ENCODE data around the gene DCTN4. TPM values are rescaled to one million over a fixed set of nuclear protein-coding genes. Genes with fewer than 3 reads are reported as not detected.

DCTN4 gene
- total RNA-seq, 1 donor from 2014 or later: 46.6 TPM

GRCh38 chr5:150779397-150780186 lies 20.8 kb upstream of the DCTN4 start:
- intact Hi-C loops (cut with micrococcal nuclease): loop anchor here (1.0 to 10.0 kb wide), 8 partner anchors 68 to 825 kb away; partner anchors contain the start of genes GM2A, RBM22 and TNIP1

GRCh38 chr5:150778517-150779396 lies 19.9 kb upstream of the DCTN4 start, which contains the start of gene SMIM3:
SMIM3 (plus strand) TSS chr5:150778757; CDS start chr5:150795441, 16,684 bp downstream.
- intact Hi-C loops (cut with micrococcal nuclease): loop anchor here (1.0 kb wide), 5 partner anchors 20 to 217 kb away; partner anchors contain the start of gene RBM22

DNA sequence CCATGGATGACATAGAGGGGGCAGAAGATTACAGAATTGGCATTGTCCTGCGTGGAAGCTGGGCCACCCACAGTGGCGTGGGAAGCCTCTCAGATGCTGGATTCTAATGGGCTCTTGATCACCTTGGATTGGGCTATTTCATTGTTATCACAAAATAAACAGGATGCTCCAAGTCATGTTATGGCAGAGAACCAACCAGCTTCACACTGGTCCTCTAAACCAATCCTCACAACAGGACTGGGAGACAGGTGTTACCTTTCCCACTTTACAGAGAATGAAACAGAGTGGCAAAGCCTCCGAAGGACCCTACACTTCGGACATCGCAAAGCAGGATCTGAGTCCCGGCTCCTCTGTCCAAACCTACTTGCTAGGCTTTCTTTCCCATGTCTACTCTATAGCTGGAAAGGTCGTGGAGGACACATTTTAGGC lies 19.3 kb upstream of the DCTN4 start:
- intact Hi-C loops (cut with micrococcal nuclease): loop anchor here (1.0 kb wide), 1 partner anchor 20 kb away; no protein-coding TSS in a partner anchor

DNA sequence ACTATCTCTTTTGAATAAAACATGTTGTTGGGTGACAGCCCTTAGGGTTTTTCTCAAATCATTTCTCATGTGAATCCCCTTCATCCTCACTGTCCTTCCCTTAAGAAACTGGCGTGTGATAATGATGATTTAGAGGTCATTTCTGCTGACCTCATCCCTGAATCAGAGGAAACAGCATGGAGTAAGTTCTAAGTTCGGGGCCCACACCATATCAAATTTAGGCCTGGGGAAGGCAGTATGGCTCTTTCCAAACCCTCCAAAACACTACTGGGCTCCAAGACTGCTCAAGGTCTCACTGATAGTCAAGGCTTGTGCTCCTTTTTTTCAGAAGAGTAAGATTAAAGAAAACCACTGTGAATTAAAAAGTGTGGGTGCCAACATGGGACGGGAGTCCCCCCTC lies 18.9 kb upstream of the DCTN4 start:
- intact Hi-C loops (cut with micrococcal nuclease): loop anchor here (1.0 kb wide), 1 partner anchor 19 kb away; no protein-coding TSS in a partner anchor

- intact Hi-C loops (cut with micrococcal nuclease): no loop called here
Observed at GRCh38 chr5:150774145-150774544, 15.3 kb upstream of the DCTN4 start.

- intact Hi-C loops (cut with micrococcal nuclease): no loop called here
Observed at GRCh38 chr5:150771034-150771795, 12.4 kb upstream of the DCTN4 start.

DNA sequence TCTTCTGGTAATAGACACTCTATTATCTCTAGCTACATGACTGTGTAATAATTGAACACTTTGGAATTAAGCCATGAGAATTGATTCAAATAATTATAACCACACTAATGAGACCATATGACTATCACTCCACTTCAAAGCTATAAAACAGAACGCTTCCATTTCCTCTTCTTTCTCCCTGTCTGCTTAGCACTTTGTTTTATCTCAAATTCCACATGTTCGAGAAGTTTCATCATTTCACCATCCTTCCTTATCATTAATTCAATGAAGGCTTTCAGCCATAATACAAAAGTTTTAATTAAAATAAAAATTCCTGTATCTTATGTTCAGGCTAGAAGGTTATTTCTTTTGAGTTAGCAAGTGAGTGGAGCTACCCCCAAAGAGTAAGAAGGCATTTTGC lies 7.4 kb upstream of the DCTN4 start:
- intact Hi-C loops (cut with micrococcal nuclease): no loop called here

- intact Hi-C loops (cut with micrococcal nuclease): no loop called here
Observed at GRCh38 chr5:150765799-150766169, 7.0 kb upstream of the DCTN4 start.

DNA sequence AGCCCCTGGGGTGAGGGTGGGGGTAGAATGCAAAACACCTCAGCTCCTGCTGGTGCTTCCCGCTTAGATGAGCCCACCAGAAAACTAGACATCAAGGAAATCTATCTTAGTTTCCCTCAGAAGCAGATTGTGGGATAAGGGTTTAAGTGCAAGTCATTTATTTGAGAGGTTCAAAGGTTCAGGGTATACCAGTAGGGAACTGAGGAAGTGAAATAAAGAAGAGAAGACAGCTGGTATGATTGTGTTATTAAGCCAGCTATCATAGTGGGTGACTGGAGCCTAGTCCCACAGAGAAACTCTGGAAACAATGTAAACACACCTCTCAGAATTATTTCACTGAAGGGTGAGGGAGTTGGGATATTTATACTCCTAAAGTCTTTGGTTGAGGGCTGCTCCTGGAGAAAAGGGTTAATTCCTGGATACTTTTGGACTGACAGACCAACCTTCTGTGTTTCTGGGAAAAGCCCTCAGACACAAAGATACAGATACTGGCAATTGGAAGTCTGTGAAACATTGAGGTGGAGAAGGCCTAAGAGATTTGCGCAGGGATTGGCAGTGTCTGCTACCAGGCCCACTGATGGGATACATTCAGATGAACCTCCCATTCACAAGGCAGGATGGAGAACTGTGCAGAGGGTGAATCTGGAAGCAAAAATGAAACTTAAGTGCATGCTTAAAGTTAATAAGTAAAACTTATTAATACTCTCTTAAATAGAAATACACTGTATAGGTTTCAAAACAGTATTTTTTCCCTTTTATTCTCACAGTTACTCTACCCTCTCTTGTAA lies 6.4 kb upstream of the DCTN4 start:
- intact Hi-C loops (cut with micrococcal nuclease): no loop called here

DNA sequence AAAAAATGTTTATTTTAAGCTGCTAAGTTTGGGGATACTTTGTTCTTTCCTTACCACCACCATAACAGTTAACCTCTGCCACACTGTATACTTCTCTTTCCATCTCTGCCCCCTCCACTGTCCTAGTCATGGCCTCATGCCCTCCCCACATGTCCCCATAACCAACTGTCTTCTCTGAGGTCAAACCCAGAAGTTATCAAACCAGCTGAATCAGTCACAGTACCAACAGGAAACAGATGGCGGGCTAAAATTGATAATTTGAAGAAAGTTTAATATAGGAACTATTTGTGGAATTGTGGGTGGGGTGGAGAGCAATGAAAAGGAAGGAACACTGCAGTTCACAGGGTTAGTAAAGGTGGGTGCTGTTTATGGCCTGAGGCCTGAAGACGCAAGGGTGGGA lies 5.7 kb upstream of the DCTN4 start:
- intact Hi-C loops (cut with micrococcal nuclease): no loop called here

DNA sequence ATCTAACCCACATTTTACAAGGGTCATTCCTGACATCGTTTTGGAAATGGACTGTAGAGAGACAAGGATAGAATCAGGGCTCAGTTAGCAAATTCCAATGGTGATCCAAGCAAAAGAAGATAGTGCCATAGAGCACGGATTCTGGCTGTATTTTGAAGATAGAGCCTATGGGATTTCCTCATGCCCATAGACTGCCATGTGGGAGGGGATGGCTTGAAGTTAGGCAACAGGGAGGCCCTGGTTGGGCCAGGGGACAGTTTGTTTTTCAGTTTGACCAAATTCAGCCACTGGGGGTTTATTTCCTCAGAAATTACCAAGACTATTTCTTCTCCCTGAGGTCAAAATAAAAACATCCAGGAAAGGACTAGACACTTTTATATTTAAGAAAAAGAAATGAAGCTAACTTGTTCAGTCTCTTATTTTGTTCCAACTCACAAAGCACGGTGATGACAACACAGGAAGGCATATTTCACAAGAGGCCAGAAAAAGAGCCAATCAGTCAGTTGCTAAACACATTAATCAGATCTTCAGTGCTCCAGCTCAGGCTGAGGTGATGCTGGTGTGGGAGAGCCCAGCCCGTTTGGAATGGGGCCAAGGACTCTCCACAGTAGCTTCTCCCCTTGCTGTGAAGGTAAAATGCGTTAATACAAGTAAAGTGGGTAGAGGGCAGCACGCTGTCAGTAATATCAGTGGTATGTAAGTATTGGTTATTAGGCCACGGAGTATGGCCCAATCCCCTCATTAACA lies 4.4 kb upstream of the DCTN4 start:
- intact Hi-C loops (cut with micrococcal nuclease): no loop called here

GRCh38 chr5:150762211-150762610 lies 3.4 kb upstream of the DCTN4 start:
- intact Hi-C loops (cut with micrococcal nuclease): no loop called here

DNA sequence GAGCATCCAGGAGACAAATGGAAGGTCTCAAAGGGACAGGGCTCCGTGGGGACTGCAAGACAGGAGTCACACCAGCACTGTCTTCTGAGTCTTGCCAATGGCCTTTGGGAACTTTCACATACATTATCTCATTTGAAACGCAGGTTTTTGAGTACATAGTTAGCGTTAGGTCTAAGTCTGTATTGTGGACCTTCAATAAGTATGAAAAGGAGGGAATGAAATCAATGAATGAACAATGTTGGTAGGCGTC lies 442 bp upstream of the DCTN4 start:
- intact Hi-C loops (cut with micrococcal nuclease): loop anchor here (2.0 to 5.0 kb wide), 5 partner anchors 197 to 690 kb away; partner anchors contain the start of gene ANXA6

DNA sequence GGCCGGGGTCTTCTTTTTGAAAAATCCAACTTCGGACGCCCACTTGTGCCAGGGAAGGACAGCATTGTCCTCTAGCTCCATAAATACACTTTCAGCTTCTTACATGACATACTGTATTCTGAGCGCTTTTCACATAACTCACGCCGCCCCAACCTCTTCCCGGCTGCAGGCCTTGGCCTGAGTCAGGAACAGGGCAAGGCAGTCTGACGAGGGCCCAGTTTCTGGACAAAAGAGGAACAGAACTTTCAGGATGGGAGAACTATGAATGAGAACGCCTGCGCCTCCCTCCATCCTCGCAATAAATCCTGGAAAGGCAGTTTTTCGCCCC lies 650 bp downstream of the DCTN4 start:
- intact Hi-C loops (cut with micrococcal nuclease): loop anchor here (1.0 to 5.0 kb wide), 19 partner anchors 20 to 1207 kb away; partner anchors contain the start of genes ANXA6, CD74, CSNK1A1 and G3BP1

DNA sequence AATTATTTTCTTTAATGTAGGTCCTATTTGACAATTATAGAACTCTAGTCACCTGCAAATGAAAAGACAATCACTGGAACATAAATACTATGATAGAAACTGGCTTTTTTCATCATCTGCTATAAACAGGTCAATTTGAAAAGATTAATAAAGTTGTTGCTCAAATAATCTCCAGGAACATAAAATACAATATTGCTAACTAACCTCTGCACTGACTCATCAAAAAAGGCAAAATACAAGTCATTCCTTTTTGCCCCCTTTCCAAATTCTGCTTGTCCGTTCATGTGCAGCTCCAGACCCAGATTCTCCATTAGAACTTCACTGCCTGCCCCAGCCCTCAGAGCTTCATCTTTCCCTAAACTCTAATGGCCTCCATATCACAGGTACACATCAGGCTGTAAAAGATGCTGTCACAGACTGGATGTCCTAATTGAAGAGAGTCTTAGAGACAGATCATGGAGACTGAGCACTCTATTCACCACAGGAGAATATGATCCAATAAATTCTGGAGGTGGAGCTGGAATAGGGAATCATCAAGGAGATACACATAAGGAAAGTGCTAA lies 1.6 kb downstream of the DCTN4 start:
- intact Hi-C loops (cut with micrococcal nuclease): loop anchor here (5.0 kb wide), 1 partner anchor 195 kb away; no protein-coding TSS in a partner anchor

- intact Hi-C loops (cut with micrococcal nuclease): no loop called here
Observed at GRCh38 chr5:150753863-150754262, 5.0 kb downstream of the DCTN4 start.

- intact Hi-C loops (cut with micrococcal nuclease): no loop called here
Observed at GRCh38 chr5:150753463-150753862, 5.4 kb downstream of the DCTN4 start.

- intact Hi-C loops (cut with micrococcal nuclease): no loop called here
Observed at GRCh38 chr5:150751096-150751891, 7.5 kb downstream of the DCTN4 start.

GRCh38 chr5:150750469-150750868 lies 8.3 kb downstream of the DCTN4 start:
- intact Hi-C loops (cut with micrococcal nuclease): no loop called here
